A673 (cell line): ENCODE data around the gene JARID2. TPM values are rescaled to one million over a fixed set of nuclear protein-coding genes. Genes with fewer than 3 reads are reported as not detected.

Experiments
- BruUV-seq: library from RNA; stranded (reverse); fragments of 400-500 nt; replicated peaks from 2 replicates; lab custom pipeline; 2021; lab: Mats Ljungman, UMichigan
- CTCF ChIA-PET: fragments of 300-600 bp; sonication (Branson Sonifier 250); formaldehyde crosslinking; loops from one replicate; lab custom pipeline; 2022; ENCODE audit warnings: antibody characterized with exemption; lab: Charles Lee
- POLR2A ChIA-PET: fragments of 300-600 bp; sonication (Branson Sonifier 250); formaldehyde crosslinking; loops from one replicate; lab custom pipeline; 2022; ENCODE audit warnings: antibody characterized with exemption; ENCODE audit not compliant: low non-redundant PET; lab: Charles Lee
- DNase-seq: peaks from one replicate; pipeline ENCODE4 v3.0.0-alpha.2; 2015; ENCODE audit warnings: low spot score
- H3K27ac ChIP-seq: fragments of 200-600 bp; sonication (generic); 2 replicates; pipeline ENCODE4 v1.5.1; 2016; ENCODE audit warnings: mixed run types, low read depth, mild to moderate bottlenecking, mixed read lengths, antibody characterized with exemption, low read length; ENCODE audit not compliant: poor library complexity, severe bottlenecking
- H3K27me3 ChIP-seq: fragments of 200-600 bp; sonication (generic); replicated peaks from 2 replicates; pipeline ENCODE4 v1.6.1; 2017; ENCODE audit warnings: mixed run types, low read depth, mild to moderate bottlenecking, mixed read lengths, antibody characterized with exemption, low read length; ENCODE audit not compliant: insufficient read depth, poor library complexity
- H3K36me3 ChIP-seq: fragments of 200-600 bp; sonication (generic); 2 replicates; pipeline ENCODE4 v1.6.1; 2016; ENCODE audit warnings: mixed run types, mild to moderate bottlenecking, mixed read lengths, antibody characterized with exemption, low read length; ENCODE audit not compliant: insufficient read depth, poor library complexity, severe bottlenecking
- H3K4me1 ChIP-seq: fragments of 200-600 bp; sonication (generic); 2 replicates; pipeline ENCODE4 v1.6.1; 2017; ENCODE audit warnings: mixed run types, mild to moderate bottlenecking, mixed read lengths, antibody characterized with exemption, low read length; ENCODE audit not compliant: insufficient read depth, poor library complexity, severe bottlenecking
- H3K4me3 ChIP-seq: fragments of 200-600 bp; sonication (generic); 2 replicates; pipeline ENCODE4 v1.5.1; 2016; ENCODE audit warnings: low read depth, mixed run types, mild to moderate bottlenecking, mixed read lengths, low read length; ENCODE audit not compliant: poor library complexity, severe bottlenecking
- H3K9me3 ChIP-seq: fragments of 200-600 bp; sonication (generic); 2 replicates; pipeline ENCODE4 v1.6.1; 2016; ENCODE audit warnings: mixed run types, low read depth, mild to moderate bottlenecking, mixed read lengths, antibody characterized with exemption, low read length; ENCODE audit not compliant: poor library complexity, severe bottlenecking
- EZH2 ChIP-seq: fragments of 200-600 bp; sonication (generic); IDR thresholded peaks from 2 replicates; pipeline ENCODE4 v1.6.1; 2017; ENCODE audit warnings: borderline replicate concordance, low read depth, mild to moderate bottlenecking, mixed read lengths, antibody characterized with exemption, low read length; ENCODE audit not compliant: poor library complexity, severe bottlenecking
- intact Hi-C: fragments of 100-400 bp; cut with micrococcal nuclease; formaldehyde crosslinking; loops from one replicate; pipeline ENCODE4 v1.10.0; 2022; ENCODE audit not compliant: unreplicated experiment
- total RNA-seq: library from RNA; stranded (reverse); gene quantifications from 2 replicates; pipeline ENCODE4 v1.2.3, GENCODE V29; 2021
- TF ChIP-seq, protein P1 (sequence below): fragments of 300-800, 200-600 bp; sonication (generic); conservative IDR thresholded peaks from 2 replicates; pipeline ENCODE4 v1.5.1; 2017; ENCODE audit warnings: low read depth, mild to moderate bottlenecking, antibody characterized with exemption, low read length, moderate library complexity, mixed read lengths

Gene JARID2
- total RNA-seq, 1 experiment from 2014 or later: 29.4 TPM

DNA sequence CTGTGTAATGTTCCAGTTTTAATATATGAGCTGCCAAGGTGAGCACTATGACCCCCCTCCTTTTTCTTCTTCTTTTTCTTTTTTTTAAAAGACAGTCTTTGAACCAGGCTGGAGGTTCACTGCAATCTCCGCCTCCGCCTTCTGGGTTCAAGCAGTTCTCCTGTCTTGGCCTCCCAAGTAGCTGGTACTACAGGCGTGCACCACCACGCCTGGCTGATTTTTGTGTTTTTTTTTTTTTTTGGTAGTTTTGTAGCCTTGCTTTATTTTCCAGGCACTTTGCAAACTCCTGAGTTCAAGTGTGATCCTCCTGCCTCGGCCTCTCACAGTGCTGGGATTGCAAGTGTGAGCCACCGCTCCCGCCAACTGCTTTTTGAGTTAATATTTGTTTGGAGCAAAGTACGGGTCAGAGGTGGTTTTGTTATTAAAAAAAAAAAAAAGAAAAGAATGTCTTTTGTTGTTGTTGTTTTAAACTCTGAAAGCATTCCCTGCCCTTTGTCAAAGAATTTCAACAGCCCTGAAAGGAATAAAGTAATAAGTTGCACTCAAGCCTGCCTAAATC lies 78.6 kb downstream of the JARID2 start:
- Histone ChIP-seq H3K9me3 (no peaks in the 10 kb centered on the region), H3K4me1 (peaks cover 60% of the 10 kb centered on the region), H3K4me3 (no peak overlapping the region), H3K27me3 (no peaks in the 10 kb centered on the region), H3K27ac (no peak overlapping the region), H3K36me3 (no peaks in the 10 kb centered on the region)
- POLR2A ChIA-PET: no interaction called here
- BruUV-seq: no TSS peak
- TF ChIP-seq, protein P1, sequence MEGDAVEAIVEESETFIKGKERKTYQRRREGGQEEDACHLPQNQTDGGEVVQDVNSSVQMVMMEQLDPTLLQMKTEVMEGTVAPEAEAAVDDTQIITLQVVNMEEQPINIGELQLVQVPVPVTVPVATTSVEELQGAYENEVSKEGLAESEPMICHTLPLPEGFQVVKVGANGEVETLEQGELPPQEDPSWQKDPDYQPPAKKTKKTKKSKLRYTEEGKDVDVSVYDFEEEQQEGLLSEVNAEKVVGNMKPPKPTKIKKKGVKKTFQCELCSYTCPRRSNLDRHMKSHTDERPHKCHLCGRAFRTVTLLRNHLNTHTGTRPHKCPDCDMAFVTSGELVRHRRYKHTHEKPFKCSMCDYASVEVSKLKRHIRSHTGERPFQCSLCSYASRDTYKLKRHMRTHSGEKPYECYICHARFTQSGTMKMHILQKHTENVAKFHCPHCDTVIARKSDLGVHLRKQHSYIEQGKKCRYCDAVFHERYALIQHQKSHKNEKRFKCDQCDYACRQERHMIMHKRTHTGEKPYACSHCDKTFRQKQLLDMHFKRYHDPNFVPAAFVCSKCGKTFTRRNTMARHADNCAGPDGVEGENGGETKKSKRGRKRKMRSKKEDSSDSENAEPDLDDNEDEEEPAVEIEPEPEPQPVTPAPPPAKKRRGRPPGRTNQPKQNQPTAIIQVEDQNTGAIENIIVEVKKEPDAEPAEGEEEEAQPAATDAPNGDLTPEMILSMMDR: no peak
- no peak for TF ChIP-seq EZH2
- DNase-seq: no peak
- intact Hi-C loops: no loop called here
- CTCF ChIA-PET: no interaction called here

DNA sequence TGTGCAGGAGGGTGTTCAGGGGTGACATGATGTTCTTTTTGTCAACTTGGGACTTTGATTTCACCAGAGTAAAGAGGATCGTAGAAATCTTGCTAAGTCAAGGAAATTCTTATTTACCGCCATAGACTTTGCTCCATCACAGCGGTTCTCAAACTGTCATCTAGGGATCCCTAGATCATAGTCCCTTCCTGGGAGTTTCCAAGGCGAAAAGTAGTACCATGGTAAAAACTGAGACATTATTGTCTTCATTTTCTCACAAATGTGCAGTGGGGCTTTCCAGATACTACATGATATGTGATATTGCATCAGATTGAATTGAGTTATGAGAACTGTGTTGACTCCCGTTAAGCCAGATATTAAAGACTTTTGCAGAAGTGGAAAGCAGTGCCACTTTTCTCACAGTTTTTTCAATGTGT lies 79.7 kb downstream of the JARID2 start:
- DNase-seq: no peak
- Histone ChIP-seq H3K9me3 (no peaks in the 10 kb centered on the region), H3K4me3 (no peak overlapping the region), H3K4me1 (peaks cover 60% of the 10 kb centered on the region), H3K27ac (no peak overlapping the region), H3K36me3 (no peaks in the 10 kb centered on the region), H3K27me3 (no peaks in the 10 kb centered on the region)
- ChIA-PET POLR2A (no interaction called here), CTCF (no interaction called here)
- TF ChIP-seq EZH2: no peak
- TF ChIP-seq, protein P1: no peak
- intact Hi-C loops: no loop called here
- BruUV-seq: no TSS peak

DNA sequence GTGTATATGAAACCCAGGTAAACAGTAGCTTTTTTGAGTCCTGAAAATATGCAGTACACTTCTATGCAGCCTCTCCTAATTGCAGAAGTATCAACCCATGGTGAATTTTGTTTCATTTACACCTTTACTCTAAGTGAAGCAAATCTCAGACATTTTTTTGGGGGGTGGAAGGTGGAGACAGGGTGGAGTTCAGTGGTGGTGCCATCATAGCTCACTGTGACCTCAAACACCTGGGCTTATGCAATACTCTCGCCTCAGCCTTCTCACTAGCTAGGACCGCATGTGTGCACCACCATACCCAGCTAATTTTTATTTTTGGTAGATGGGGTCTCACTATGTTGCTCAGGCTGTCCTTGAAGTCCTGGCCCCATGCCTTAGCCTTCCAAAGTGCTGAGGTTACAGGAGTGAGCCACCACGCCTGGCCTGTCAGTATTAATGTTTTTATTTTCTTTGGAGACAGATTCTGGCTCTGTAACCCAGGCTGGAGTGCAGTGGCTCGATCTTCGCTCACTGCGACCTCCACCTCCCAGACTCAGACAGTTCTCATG lies 80.3 kb downstream of the JARID2 start:
- no TSS peak for BruUV-seq
- ChIA-PET CTCF (no interaction called here), POLR2A (no interaction called here)
- peaks cover 60% of the 10 kb centered on the region for H3K4me1 ChIP-seq
- H3K27ac ChIP-seq: no peak overlapping the region
- no peak for DNase-seq
- H3K9me3 ChIP-seq: no peaks in the 10 kb centered on the region
- TF ChIP-seq, protein P1: no peak
- no peak for TF ChIP-seq EZH2
- intact Hi-C loops: no loop called here
- H3K36me3 ChIP-seq: no peaks in the 10 kb centered on the region
- H3K4me3 ChIP-seq: no peak overlapping the region
- H3K27me3 ChIP-seq: no peaks in the 10 kb centered on the region
